GM18511 (cell line): ENCODE measurements around the gene CELA2A.
"Not testable (repeated sequence)": the region's sequence is repeated elsewhere in the genome, so short reads cannot be mapped to it uniquely, and the experiment has no call there.

ENCODE experiments used
- ATAC-seq: cut with Tn5 transposase; IDR thresholded peaks from one replicate; pipeline ENCODE4 v1.9.1; 2021; ENCODE audit warnings: mild to moderate bottlenecking, moderate library complexity; ENCODE audit not compliant: unreplicated experiment

The CELA2A gene

GRCh38 chr1:15492596-15492995, 36.1 kb downstream of the CELA2A start:
- no peak for ATAC-seq

GRCh38 chr1:15493869-15494390, 37.4 kb downstream of the CELA2A start:
- no peak for ATAC-seq

GRCh38 chr1:15500184-15501178, 43.9 kb downstream of the CELA2A start:
- no peak for ATAC-seq

GRCh38 chr1:15501208-15502032, 44.9 kb downstream of the CELA2A start:
- ATAC-seq = no peak

GRCh38 chr1:15504436-15504835, 47.9 kb downstream of the CELA2A start:
- no peak for ATAC-seq

- no peak for ATAC-seq
Measured at GRCh38 chr1:15506831-15507230, 50.3 kb downstream of the CELA2A start.

GRCh38 chr1:15507278-15507677, 50.7 kb downstream of the CELA2A start:
- no peak for ATAC-seq

- no peak for ATAC-seq
Measured at GRCh38 chr1:15508700-15509487, 52.4 kb downstream of the CELA2A start.

- ATAC-seq = no peak
Measured at GRCh38 chr1:15509586-15509985, 53.1 kb downstream of the CELA2A start.

GRCh38 chr1:15510611-15511405, 54.3 kb downstream of the CELA2A start:
- ATAC-seq = no peak

- ATAC-seq = no peak
Measured at GRCh38 chr1:15513192-15513591, 56.7 kb downstream of the CELA2A start.

GRCh38 chr1:15513919-15514318, 57.4 kb downstream of the CELA2A start:
- ATAC-seq = no peak

GRCh38 chr1:15514557-15514956, 58.0 kb downstream of the CELA2A start:
- ATAC-seq = not testable (repeated sequence)

- ATAC-seq = peak; percentile 58
Measured at GRCh38 chr1:15515022-15515663, 58.6 kb downstream of the CELA2A start.

- no peak for ATAC-seq
Measured at GRCh38 chr1:15519625-15520024, 63.1 kb downstream of the CELA2A start.

GRCh38 chr1:15521206-15521906, 64.8 kb downstream of the CELA2A start:
- ATAC-seq = not testable (repeated sequence)
